ENCODE data around the gene JPH3. TPM values are rescaled to one million over a fixed set of nuclear protein-coding genes. Genes with fewer than 3 reads are reported as not detected.

JPH3 gene
- total RNA-seq, 4 donors from 2014 or later, result 0.39 TPM; not detected in 3

DNA sequence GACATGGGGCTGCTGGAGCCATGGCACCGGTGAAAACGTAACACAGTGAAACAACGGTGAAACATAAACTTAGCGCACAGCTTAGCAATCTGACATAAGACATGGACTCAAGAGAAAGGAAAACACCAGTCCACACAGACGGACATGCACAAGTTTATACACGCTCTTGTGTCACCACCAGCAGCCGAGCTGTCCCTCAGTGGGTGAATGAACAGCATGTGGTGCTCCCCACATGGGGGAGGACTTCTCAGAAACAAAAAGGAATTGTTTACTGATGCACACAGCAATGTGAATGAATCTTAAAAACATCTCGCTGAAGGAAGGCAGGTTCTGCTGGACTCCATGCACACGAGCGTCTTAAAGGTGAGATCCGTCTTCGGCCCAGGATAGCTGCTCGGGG, 129.3 kb downstream of the JPH3 start:
- Histone ChIP-seq H3K4me3 (no peak overlapping the region), H3K36me3 (peaks cover 0 to 72% (median 0%) of the 10 kb centered on the region in 3 donors), H3K4me1 (no peaks in the 10 kb centered on the region), H3K27me3 (no peaks in the 10 kb centered on the region), H3K27ac (no peak overlapping the region), H3K9me3 (no peaks in the 10 kb centered on the region)
- 92 to 96% methylated on average over 13 of the region's 13 CpGs for WGBS, 2 donors
- no peak for TF ChIP-seq EP300 (IDR thresholded peaks at IDR 0.05)
- no peak for TF ChIP-seq POLR2A (IDR thresholded peaks at IDR 0.05)
- TF ChIP-seq, protein P1, sequence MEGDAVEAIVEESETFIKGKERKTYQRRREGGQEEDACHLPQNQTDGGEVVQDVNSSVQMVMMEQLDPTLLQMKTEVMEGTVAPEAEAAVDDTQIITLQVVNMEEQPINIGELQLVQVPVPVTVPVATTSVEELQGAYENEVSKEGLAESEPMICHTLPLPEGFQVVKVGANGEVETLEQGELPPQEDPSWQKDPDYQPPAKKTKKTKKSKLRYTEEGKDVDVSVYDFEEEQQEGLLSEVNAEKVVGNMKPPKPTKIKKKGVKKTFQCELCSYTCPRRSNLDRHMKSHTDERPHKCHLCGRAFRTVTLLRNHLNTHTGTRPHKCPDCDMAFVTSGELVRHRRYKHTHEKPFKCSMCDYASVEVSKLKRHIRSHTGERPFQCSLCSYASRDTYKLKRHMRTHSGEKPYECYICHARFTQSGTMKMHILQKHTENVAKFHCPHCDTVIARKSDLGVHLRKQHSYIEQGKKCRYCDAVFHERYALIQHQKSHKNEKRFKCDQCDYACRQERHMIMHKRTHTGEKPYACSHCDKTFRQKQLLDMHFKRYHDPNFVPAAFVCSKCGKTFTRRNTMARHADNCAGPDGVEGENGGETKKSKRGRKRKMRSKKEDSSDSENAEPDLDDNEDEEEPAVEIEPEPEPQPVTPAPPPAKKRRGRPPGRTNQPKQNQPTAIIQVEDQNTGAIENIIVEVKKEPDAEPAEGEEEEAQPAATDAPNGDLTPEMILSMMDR (IDR thresholded peaks at IDR 0.05), result no peak
- no peak for DNase-seq (ENCODE audit: low spot score in 2 of 2)

DNA sequence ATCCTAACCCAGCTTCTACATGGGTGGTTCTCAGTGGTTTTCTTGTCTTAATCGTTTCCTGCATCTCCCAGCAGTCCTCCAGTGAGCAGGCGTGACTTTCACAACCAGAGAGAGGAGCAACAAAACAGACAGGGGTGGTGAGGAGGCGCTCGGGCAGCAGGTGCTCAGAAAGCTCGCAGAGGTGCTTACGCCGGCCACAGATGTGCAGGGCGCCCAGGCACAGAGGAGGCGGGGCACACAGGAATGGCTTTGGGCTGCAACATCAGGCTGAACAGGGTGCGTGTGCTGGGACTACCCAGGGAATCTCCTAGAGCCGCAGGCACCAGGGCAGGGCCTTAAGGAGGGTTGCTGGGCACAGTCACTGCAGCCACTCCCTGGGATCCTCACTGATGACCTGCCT, 130.9 kb downstream of the JPH3 start:
- DNase-seq (ENCODE audit: low spot score in 2 of 2), result no peak
- TF ChIP-seq EP300 (IDR thresholded peaks at IDR 0.05) (no peak), POLR2A (IDR thresholded peaks at IDR 0.05) (no peak)
- TF ChIP-seq, protein P1 (IDR thresholded peaks at IDR 0.05), result no peak
- WGBS, 2 donors, result 83 to 87% methylated on average over 11 of the region's 11 CpGs
- Histone ChIP-seq H3K27me3 (no peaks in the 10 kb centered on the region), H3K36me3 (peaks cover 0 to 70% (median 0%) of the 10 kb centered on the region in 3 donors), H3K27ac (no peak overlapping the region), H3K4me1 (no peaks in the 10 kb centered on the region), H3K4me3 (no peak overlapping the region), H3K9me3 (no peaks in the 10 kb centered on the region)

DNA sequence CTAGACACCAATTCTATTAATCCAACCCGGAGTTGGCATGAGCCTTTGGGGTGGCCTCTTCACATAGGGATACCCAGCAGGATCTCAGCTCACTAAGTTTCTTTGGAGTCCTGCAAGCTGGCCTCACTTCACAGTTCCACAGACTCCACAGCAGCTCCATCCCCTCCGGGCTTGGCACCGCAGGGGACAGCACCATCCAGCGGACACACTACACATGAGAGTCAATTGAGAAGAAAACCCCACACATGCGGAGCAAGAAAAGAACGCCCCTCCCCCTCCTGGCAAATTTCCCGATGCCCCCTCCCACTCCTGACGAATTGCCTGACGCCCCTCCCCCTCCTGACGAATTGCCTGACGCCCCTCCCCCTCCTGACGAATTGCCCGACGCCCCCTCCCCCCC, 132.3 kb downstream of the JPH3 start:
- Histone ChIP-seq H3K27ac (no peak overlapping the region), H3K9me3 (no peaks in the 10 kb centered on the region), H3K36me3 (peaks cover 0 to 60% (median 0%) of the 10 kb centered on the region in 3 donors), H3K4me3 (no peak overlapping the region), H3K4me1 (peaks cover 0 to 1% (median 0%) of the 10 kb centered on the region in 4 donors), H3K27me3 (no peaks in the 10 kb centered on the region)
- no peak for DNase-seq (ENCODE audit: low spot score in 2 of 2)
- TF ChIP-seq POLR2A (IDR thresholded peaks at IDR 0.05) (no peak), EP300 (IDR thresholded peaks at IDR 0.05) (no peak)
- TF ChIP-seq, protein P1 (IDR thresholded peaks at IDR 0.05), result no peak
- 71 to 79% methylated on average over 14 of the region's 14 CpGs for WGBS, 2 donors

DNA sequence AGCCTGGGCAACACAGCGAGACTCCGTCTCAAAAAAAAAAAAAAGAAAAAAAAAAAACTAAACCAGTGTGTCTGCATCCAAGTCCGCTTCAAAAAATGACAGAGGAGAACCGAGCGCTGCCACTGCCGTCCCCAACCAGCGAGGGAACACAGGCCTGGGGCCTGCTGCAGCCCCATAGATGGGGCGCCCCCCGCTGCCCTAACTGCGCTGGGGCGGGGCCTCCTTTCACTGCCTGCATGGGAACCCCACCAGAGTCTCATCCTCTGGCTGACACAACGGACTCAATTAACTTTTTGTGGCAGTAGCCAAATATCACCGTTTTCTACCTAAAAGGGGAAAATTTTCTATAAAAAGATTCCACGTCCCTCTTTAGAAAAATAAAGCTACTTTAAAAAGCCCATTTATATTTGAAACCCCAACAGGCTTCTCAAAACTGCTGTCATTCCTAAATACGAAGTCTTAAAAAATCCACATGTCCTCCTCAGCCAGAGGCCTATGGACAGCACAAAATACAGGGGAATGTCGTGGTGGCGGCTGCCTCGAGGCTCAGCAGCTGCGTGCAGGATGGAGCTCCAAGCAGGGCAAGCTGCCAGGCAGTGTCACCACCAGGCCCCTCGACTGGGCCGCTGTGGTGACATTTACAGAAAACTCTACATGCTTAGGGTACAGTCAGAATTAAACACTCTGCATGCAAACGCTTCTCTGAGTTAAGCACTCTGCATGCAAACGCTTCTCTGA, 133.1 kb downstream of the JPH3 start:
- WGBS, 2 donors, result 80 to 81% methylated on average over 23 of the region's 23 CpGs
- H3K4me3 ChIP-seq, result no peak overlapping the region
- H3K36me3 ChIP-seq, result peaks cover 0 to 61% (median 0%) of the 10 kb centered on the region in 3 donors

DNA sequence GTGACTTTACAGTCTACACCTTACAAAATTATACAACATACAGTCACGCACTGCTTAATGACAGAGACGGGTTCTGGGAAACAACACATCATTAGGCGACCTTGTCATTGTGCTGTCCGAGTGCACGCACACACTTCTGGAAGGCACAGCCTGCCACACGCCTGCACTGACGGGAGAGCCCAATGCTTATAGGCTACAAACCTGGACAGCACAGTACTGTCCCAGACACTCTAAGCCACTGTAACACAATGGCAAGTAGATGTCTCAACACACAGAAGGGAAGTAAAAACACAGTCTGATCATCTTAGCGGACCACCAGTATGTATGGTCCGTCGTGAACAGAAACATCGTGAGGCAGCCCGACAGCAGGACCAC, 133.7 kb downstream of the JPH3 start:
- Histone ChIP-seq H3K36me3 (peaks cover 0 to 63% (median 0%) of the 10 kb centered on the region in 3 donors), H3K27ac (no peak overlapping the region), H3K4me1 (peaks cover 0 to 15% (median 4%) of the 10 kb centered on the region in 4 donors), H3K27me3 (no peaks in the 10 kb centered on the region), H3K9me3 (no peaks in the 10 kb centered on the region), H3K4me3 (no peak overlapping the region)
- TF ChIP-seq POLR2A (IDR thresholded peaks at IDR 0.05) (no peak), EP300 (IDR thresholded peaks at IDR 0.05) (no peak)
- DNase-seq (ENCODE audit: low spot score in 2 of 2), result no peak
- 82 to 85% methylated on average over 12 of the region's 12 CpGs for WGBS, 2 donors

More for the DNA sequence above, 133.1 kb downstream of the JPH3 start:
- H3K4me1 ChIP-seq, result peaks cover 0 to 9% (median 2%) of the 10 kb centered on the region in 4 donors
- H3K27ac ChIP-seq, result no peak overlapping the region
- no peak for DNase-seq (ENCODE audit: low spot score in 2 of 2)
- TF ChIP-seq EP300 (IDR thresholded peaks at IDR 0.05), result no peak
- TF ChIP-seq, protein P1 (IDR thresholded peaks at IDR 0.05), result no peak
- no peak for TF ChIP-seq POLR2A (IDR thresholded peaks at IDR 0.05)
- no peaks in the 10 kb centered on the region for H3K9me3 ChIP-seq
- no peaks in the 10 kb centered on the region for H3K27me3 ChIP-seq

Measured in tibial nerve (tissue), 4 donors.